GM18873 (cell line): ENCODE data around the gene SNX8.

ENCODE experiments used
- ATAC-seq: cut with Tn5 transposase; IDR thresholded peaks from one replicate; pipeline ENCODE4 v1.9.1; 2021; ENCODE audit warnings: mild to moderate bottlenecking, moderate library complexity, moderate number of reproducible peaks; ENCODE audit not compliant: unreplicated experiment, low FRiP score

Gene SNX8

GRCh38 chr7:2209146-2209960, 104.9 kb downstream of the SNX8 start:
- ATAC-seq, result no peak

DNA sequence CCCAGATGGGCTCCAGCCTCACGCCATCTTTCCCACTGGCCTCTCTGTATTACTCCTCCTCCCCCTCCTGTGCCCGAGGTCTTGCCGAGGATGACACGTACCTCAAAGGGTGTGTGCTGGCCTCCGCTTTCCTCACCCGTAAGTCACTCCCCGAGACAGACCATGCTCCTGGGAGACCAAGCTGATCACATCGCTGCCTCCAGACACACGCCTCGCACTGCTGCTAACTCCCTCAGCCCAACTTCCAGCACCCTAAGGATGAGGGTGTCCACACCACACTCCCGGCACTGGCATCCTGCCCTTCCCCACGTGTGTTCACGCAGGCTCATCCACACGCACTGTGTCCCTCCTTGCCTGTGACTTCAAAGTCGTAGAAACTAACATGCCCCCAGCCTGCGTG, 105.5 kb downstream of the SNX8 start:
- no peak for ATAC-seq

GRCh38 chr7:2205036-2205780, 109.0 kb downstream of the SNX8 start:
- ATAC-seq, result no peak

DNA sequence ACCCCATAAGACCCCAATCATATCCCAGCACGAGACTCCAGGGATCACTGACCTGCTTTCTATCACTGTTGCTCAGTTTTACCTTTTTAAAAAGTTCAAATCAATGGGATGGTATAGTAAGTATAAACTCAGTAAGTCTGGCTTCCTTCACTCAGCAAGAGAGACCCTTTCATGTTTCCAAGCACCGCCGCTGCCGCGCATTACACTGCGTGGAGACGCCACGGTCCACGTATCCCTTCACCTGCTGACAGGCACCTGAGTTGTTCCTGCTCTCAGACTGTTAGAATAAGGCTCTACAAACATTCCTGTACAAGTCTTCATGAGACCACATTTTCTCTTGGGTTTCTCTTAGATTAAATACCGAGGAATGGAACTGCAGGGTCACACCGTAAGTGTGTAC, 109.8 kb downstream of the SNX8 start:
- ATAC-seq, result no peak

DNA sequence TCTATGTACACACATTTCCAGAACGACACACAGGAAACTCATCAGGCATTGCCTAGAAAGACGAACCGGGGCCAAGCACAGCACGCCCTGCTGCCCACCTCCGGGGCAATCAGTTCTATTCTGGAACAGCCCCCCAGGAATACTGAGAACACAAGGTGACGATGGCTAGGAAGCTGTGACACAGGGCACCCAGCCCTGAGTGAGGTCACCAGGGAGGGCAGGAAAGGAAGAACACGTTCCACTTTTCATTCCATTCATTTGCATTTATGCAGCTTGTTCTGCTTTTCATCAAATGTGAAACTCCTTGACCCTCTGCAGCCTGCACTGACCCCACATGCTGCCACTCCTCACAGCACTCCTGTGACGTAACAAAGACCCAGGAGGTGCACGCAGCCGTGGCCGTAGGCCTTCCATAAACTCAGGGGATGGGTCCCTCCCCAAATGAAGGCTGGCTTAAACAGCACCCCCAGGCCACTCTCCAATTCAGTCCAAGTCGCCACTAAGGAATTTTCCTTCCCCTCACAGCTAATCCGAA, 110.4 kb downstream of the SNX8 start:
- no peak for ATAC-seq

GRCh38 chr7:2202901-2203765, 111.1 kb downstream of the SNX8 start:
- ATAC-seq, result no peak

DNA sequence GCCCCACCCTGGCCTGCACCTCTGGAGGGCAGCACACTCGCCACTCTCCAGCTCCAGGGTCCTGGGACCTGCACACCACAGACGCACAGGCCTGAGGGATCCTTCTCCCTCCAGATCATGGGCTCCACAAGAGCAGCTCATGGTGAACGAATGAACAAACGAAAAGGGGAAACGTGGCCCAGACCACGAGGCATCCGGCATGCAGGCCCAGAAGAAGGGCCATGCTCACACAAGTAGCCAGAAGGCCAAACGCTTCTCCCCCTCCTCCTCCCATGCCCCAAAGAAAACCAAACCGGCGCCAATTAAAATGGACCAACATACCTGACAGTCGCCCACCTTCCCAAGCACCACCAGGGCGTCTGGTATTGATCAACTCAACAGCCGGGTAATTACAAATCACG, 111.9 kb downstream of the SNX8 start:
- ATAC-seq, result no peak
